ENCODE results near the gene CUBN.

CUBN gene

GRCh38 chr10:17154116-17154515 lies 24.5 kb upstream of the CUBN start:
- no peak overlapping the region for H3K4me3 ChIP-seq (replicated peaks in 1 of 2; ENCODE audit: low read depth in 2 of 2, low read length in 2 of 2)
- no peak for TF ChIP-seq CTCF (IDR thresholded peaks at IDR 0.05; ENCODE audit: low read depth, low read length)
- DNase-seq (ENCODE audit: low read depth in 2 of 2), result no peak

DNA sequence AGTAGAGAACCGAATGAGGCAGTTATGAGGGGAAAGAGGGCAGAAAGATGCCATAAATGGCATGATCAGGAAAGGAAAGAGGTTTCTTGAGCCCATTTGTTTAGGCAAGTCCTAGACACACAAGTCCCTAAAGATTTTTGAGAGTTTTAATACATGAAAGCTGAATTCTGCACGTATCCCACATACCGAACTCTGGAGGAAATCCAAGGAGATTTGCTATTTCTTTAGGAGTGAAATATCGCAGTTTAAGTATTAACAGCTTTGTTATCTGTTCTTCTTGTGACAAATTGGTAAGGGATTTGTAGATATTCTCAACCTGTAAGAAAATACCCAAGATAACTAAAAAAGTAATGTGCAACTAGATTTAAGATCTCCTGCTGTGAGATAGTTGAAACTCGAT lies 23.7 kb upstream of the CUBN start:
- H3K4me3 ChIP-seq (replicated peaks in 1 of 2; ENCODE audit: low read depth in 2 of 2, low read length in 2 of 2), result no peak overlapping the region
- TF ChIP-seq CTCF (IDR thresholded peaks at IDR 0.05; ENCODE audit: low read depth, low read length), result no peak
- no peak for DNase-seq (ENCODE audit: low read depth in 2 of 2)

DNA sequence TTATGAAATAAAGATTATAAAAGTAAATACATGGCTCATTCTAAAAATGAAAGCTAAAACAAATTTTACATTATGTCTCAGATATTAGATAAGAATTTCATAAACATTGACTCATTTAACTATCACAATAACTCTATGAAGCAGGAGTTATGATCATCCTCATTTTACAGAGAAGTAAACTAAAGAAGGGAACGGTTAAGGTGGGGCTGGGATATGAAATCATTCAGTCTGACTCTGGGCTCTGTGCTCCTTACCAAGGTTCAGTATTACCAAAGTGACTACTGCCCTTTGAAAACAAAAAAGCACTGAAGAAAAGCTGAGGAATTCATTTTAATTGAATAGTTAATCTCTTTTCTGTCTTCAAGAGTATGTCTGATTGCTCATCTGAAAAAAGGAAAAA lies 22.1 kb upstream of the CUBN start:
- no peak for DNase-seq (ENCODE audit: low read depth in 2 of 2)
- TF ChIP-seq CTCF (IDR thresholded peaks at IDR 0.05; ENCODE audit: low read depth, low read length), result no peak
- H3K4me3 ChIP-seq (replicated peaks in 1 of 2; ENCODE audit: low read depth in 2 of 2, low read length in 2 of 2), result no peak overlapping the region

DNA sequence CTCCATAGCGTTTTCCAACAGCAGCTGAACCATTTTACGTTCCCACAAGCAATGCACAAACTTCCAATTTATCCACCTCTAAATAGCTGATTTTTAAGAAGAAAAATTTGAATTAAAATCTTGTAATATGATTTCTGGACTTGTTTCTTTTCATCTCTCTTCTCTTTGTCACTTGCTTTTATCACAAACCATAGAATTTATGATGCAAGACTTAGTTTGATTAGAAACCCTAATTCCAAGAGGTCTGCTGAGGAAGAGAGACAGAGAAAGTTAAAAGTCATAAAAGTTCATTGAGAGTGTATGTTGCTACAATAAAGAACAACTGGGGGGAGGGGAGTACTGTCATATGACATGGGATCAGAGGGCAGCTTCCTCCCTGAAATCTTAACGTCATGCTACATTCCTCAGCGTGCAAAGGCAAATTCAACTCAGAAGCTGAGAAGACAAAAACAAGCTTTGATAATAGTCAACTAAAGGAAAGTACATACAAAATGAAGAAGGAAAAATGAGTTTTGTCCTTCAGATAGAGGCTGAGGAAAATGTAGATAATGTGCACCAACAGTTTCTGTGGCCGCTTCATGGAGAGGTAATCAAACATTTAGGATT lies 18.4 kb upstream of the CUBN start:
- TF ChIP-seq CTCF (IDR thresholded peaks at IDR 0.05; ENCODE audit: low read depth, low read length), result no peak
- DNase-seq (ENCODE audit: low read depth in 2 of 2), result peak; percentile 43 to 85
- H3K4me3 ChIP-seq (replicated peaks in 1 of 2; ENCODE audit: low read depth in 2 of 2, low read length in 2 of 2), result no peak overlapping the region

GRCh38 chr10:17146892-17147291 lies 17.3 kb upstream of the CUBN start:
- no peak overlapping the region for H3K4me3 ChIP-seq (replicated peaks in 1 of 2; ENCODE audit: low read depth in 2 of 2, low read length in 2 of 2)
- no peak for TF ChIP-seq CTCF (IDR thresholded peaks at IDR 0.05; ENCODE audit: low read depth, low read length)
- no peak for DNase-seq (ENCODE audit: low read depth in 2 of 2)

DNA sequence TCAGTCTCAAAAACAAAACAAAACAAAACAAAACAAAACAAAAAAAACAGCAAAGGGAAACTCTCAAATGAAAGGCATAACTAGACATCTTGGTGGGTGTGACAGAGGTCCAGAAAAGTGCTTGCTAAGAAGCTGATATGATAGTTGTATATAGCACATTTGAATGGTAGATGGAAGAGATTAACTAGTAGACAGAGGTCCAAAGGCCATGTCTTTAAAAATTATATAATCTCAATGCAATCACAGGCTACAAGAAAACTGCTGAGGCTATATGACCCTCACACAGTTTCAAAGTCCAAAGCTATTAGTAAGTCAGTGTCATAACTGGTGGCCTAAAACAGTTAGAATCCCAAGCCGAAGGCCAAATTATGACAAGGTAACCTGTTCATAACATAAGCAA lies 15.6 kb upstream of the CUBN start:
- H3K4me3 ChIP-seq (replicated peaks in 1 of 2; ENCODE audit: low read depth in 2 of 2, low read length in 2 of 2), result no peak overlapping the region
- TF ChIP-seq CTCF (IDR thresholded peaks at IDR 0.05; ENCODE audit: low read depth, low read length), result no peak
- no peak for DNase-seq (ENCODE audit: low read depth in 2 of 2)

DNA sequence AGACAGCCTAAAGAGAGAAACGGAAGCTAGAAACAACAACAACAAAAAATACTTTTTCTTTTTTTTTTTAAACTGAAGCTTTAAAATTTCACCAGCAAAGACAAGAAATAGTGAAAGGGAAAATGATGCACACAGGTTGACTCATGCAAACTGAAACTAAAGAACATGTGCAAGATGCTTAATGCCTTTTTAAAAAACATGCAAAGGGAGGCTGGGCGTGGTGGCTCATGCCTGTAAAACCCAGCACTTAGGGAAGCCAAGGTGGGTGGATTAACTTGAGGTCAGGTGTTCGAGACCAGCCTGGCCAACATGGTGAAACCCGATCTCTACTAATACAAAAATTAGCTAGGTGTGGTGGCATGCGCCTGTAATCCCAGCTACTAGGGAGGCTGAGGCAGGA lies 15.1 kb upstream of the CUBN start:
- TF ChIP-seq CTCF (IDR thresholded peaks at IDR 0.05; ENCODE audit: low read depth, low read length), result no peak
- H3K4me3 ChIP-seq (replicated peaks in 1 of 2; ENCODE audit: low read depth in 2 of 2, low read length in 2 of 2), result no peak overlapping the region
- peak in 1 of 2 donors; percentile 28 for DNase-seq (ENCODE audit: low read depth in 2 of 2)
